ENCODE results near the gene SUZ12. TPM values are rescaled to one million over a fixed set of nuclear protein-coding genes. Genes with fewer than 3 reads are reported as not detected.
"Not testable (repeated sequence)": the region's sequence is repeated elsewhere in the genome, so short reads cannot be mapped to it uniquely, and the experiment has no call there.

SUZ12 gene
- total RNA-seq, 1 experiment from 2014 or later, result 30.4 TPM

GRCh38 chr17:31935512-31935911 is 1.3 kb upstream of the SUZ12 start:
- H3K27ac Mint-ChIP-seq (ENCODE audit: low read depth, unreplicated experiment), result no peak overlapping the region
- DNase-seq (ENCODE audit: unreplicated experiment), result no peak
- no peaks in the 10 kb centered on the region for H3K27me3 Mint-ChIP-seq (ENCODE audit: insufficient read depth, unreplicated experiment)
- no TSS peak for BruUV-seq (replicated peaks)
- ChIA-PET CTCF (interaction anchor here (0.7 to 1.3 kb wide), 3 partner anchors 23 to 394 kb away, joined by 3 read pairs; no protein-coding TSS in a partner anchor), POLR2A (interaction anchor here (0.6 to 3.6 kb wide), 3 partner anchors 11 to 207 kb away, joined by 3 to 25 read pairs (median 3); partner anchors contain the start of genes RHOT1 and UTP6)
- intact Hi-C loops (cut with micrococcal nuclease), result no loop called here
- peaks cover 10% of the 10 kb centered on the region for H3K36me3 Mint-ChIP-seq (ENCODE audit: insufficient read depth, unreplicated experiment)
- TF ChIP-seq CTCF (IDR thresholded peaks at IDR 0.05; ENCODE audit: unreplicated experiment), result no peak
- no peak overlapping the region for H3K4me3 Mint-ChIP-seq (ENCODE audit: unreplicated experiment)
- H3K4me1 Mint-ChIP-seq (ENCODE audit: insufficient read depth, unreplicated experiment), result no peaks in the 10 kb centered on the region
- no peaks in the 10 kb centered on the region for H3K9me3 Mint-ChIP-seq (ENCODE audit: unreplicated experiment)

DNA sequence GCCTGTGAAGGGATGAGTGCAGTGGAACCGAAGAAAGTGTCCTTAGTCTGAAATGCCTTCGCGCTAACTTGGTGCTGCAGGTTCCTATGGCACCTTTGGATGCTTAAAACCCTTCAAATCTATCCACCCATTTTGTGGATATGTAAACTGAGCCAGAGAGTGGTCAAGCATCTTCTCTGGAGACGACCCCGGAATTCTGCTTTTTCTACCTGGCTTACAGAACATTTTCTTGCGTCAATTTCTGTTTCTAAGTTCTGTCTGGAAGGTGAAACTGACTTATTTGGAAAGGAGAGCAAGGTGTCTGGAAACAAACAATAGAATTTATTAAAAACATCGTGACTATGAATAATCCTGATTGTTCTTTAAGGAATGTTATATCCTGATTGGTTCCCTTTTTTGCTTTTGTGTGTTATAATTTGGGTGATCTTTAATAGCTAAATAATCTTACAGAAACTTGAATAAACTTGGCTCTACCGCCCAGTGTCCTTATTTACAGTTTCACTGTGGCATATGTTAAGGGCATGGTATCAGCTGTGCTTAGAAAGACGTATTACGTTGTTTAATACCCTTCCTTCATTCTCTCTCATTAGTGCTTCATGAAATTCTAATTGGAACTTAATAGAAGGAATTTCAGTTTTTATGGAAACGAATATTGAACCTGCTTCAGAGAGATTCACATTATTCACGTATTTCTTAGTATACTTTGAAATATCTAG is 1.3 kb downstream of the SUZ12 start:
- H3K4me1 Mint-ChIP-seq (ENCODE audit: insufficient read depth, unreplicated experiment); H3K27me3 Mint-ChIP-seq (ENCODE audit: insufficient read depth, unreplicated experiment); BruUV-seq (replicated peaks); CTCF ChIA-PET; H3K9me3 Mint-ChIP-seq (ENCODE audit: unreplicated experiment); intact Hi-C loops (cut with micrococcal nuclease): not testable (repeated sequence)
- DNase-seq (ENCODE audit: unreplicated experiment), result peak; percentile 8
- Mint-ChIP-seq H3K36me3 (ENCODE audit: insufficient read depth, unreplicated experiment) (peaks cover 34% of the 10 kb centered on the region), H3K4me3 (ENCODE audit: unreplicated experiment) (peak overlapping the region; percentile 76), H3K27ac (ENCODE audit: low read depth, unreplicated experiment) (peak overlapping the region; percentile 78)
- POLR2A ChIA-PET, result interaction anchor here (0.7 to 3.6 kb wide), 6 partner anchors 26 to 203 kb away, joined by 4 to 25 read pairs (median 6); partner anchors contain the start of genes LRRC37B and UTP6

GRCh38 chr17:31941916-31942315 is 5.1 kb downstream of the SUZ12 start:
- H3K4me3 Mint-ChIP-seq (ENCODE audit: unreplicated experiment); CTCF ChIA-PET; POLR2A ChIA-PET; H3K27me3 Mint-ChIP-seq (ENCODE audit: insufficient read depth, unreplicated experiment); H3K4me1 Mint-ChIP-seq (ENCODE audit: insufficient read depth, unreplicated experiment); intact Hi-C loops (cut with micrococcal nuclease); H3K27ac Mint-ChIP-seq (ENCODE audit: low read depth, unreplicated experiment); DNase-seq (ENCODE audit: unreplicated experiment); H3K9me3 Mint-ChIP-seq (ENCODE audit: unreplicated experiment); BruUV-seq (replicated peaks): not testable (repeated sequence)
- peaks cover 47% of the 10 kb centered on the region for H3K36me3 Mint-ChIP-seq (ENCODE audit: insufficient read depth, unreplicated experiment)

DNA sequence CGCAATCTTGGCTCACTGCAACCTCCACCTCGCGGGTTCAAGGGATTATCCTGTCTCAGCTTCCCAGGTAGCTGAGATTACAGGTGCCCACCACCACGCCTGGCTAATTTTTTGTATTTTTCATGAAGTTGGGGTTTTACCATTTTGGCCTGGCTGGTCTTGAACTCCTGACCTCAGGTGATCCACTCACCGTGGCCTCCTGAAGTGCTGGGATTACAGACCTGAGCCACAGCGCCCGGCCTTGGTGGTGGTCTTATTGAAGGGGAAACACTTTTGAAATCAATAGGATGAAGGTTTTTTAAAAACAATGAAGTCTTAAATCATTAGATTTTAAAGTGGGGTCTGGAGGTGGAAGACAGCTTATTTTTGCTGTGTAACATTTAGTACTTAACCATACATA is 5.6 kb downstream of the SUZ12 start:
- H3K4me3 Mint-ChIP-seq (ENCODE audit: unreplicated experiment); BruUV-seq (replicated peaks); H3K27ac Mint-ChIP-seq (ENCODE audit: low read depth, unreplicated experiment); H3K27me3 Mint-ChIP-seq (ENCODE audit: insufficient read depth, unreplicated experiment); DNase-seq (ENCODE audit: unreplicated experiment); CTCF ChIA-PET; H3K4me1 Mint-ChIP-seq (ENCODE audit: insufficient read depth, unreplicated experiment); intact Hi-C loops (cut with micrococcal nuclease); H3K9me3 Mint-ChIP-seq (ENCODE audit: unreplicated experiment); POLR2A ChIA-PET: not testable (repeated sequence)
- peaks cover 50% of the 10 kb centered on the region for H3K36me3 Mint-ChIP-seq (ENCODE audit: insufficient read depth, unreplicated experiment)

- CTCF ChIA-PET, result not testable (repeated sequence)
These were observed 15.1 kb downstream of the SUZ12 start for GRCh38 chr17:31951953-31952352.

GRCh38 chr17:31964131-31964530 is 27.3 kb downstream of the SUZ12 start:
- POLR2A ChIA-PET, result interaction anchor here (0.6 kb wide), 1 partner anchor 1442 kb away, joined by 3 read pairs; no protein-coding TSS in a partner anchor
- H3K9me3 Mint-ChIP-seq (ENCODE audit: unreplicated experiment); H3K27me3 Mint-ChIP-seq (ENCODE audit: insufficient read depth, unreplicated experiment); DNase-seq (ENCODE audit: unreplicated experiment); intact Hi-C loops (cut with micrococcal nuclease); H3K4me1 Mint-ChIP-seq (ENCODE audit: insufficient read depth, unreplicated experiment); H3K27ac Mint-ChIP-seq (ENCODE audit: low read depth, unreplicated experiment); H3K4me3 Mint-ChIP-seq (ENCODE audit: unreplicated experiment); CTCF ChIA-PET; BruUV-seq (replicated peaks): not testable (repeated sequence)
- H3K36me3 Mint-ChIP-seq (ENCODE audit: insufficient read depth, unreplicated experiment), result peaks cover 86% of the 10 kb centered on the region

More at GRCh38 chr17:31951953-31952352, 15.1 kb downstream of the SUZ12 start:
- peaks cover 70% of the 10 kb centered on the region for H3K36me3 Mint-ChIP-seq (ENCODE audit: insufficient read depth, unreplicated experiment)
- H3K9me3 Mint-ChIP-seq (ENCODE audit: unreplicated experiment); intact Hi-C loops (cut with micrococcal nuclease); H3K4me1 Mint-ChIP-seq (ENCODE audit: insufficient read depth, unreplicated experiment); H3K27ac Mint-ChIP-seq (ENCODE audit: low read depth, unreplicated experiment); H3K27me3 Mint-ChIP-seq (ENCODE audit: insufficient read depth, unreplicated experiment); H3K4me3 Mint-ChIP-seq (ENCODE audit: unreplicated experiment); POLR2A ChIA-PET; BruUV-seq (replicated peaks); DNase-seq (ENCODE audit: unreplicated experiment): not testable (repeated sequence)

All from MCF 10A (cell line).